GM21381 (cell line): ENCODE data around the gene MRPL50.

Source experiments
- ATAC-seq: cut with Tn5 transposase; IDR thresholded peaks from one replicate; pipeline ENCODE4 v1.9.1; 2021; ENCODE audit warnings: mild to moderate bottlenecking, moderate library complexity; ENCODE audit not compliant: unreplicated experiment

MRPL50 gene

DNA sequence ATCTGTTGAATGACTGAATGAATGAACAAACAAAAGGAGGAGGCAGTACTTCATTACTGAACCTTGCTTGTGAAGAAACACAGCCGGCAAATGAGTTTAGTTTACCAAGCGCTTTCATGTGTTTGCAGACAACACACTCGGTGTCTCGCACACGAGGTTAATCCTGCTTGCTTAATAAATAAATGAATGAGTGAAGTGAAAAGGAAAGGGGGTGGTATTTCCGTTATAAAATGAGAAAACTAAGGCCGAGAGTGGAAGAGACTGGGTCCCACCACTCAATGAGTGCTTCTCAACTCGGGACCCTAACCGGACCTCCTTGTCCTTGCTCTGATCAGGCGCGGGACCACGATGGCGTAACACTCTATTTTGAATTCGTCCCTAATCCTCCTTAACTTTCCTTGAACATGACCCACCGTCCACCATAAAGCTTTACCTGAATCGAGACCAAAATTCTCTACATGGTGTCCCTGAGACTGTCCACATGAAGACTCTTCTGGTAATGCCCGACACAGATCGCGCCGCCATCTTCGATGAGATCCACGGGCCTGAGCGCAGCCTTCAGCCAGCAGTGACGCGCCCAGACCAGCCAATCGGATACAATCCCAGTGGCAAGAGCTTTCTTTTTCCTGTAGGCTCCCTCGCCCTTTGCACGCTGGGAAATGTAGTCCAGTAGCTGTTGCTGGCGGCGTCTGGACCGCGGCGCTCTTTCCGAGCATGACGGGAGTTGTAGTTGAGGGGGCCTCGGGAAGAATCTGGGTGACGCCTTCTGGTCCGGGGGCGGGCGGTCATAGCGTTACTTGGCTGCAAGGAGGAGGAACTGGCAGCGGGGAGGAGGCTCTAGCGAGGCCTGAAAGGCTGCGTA, at the start of gene MRPL50, which contains the start of gene ZNF189:
TSS of gene MRPL50 (minus strand) at position 551 of the 862 bp plus-strand sequence. CDS start at position 525, 26 bp downstream.
TSS of gene ZNF189 (plus strand) at position 784 of the 862 bp plus-strand sequence. CDS start 306 bp downstream, outside the sequence.
- peak; percentile 98 for ATAC-seq

DNA sequence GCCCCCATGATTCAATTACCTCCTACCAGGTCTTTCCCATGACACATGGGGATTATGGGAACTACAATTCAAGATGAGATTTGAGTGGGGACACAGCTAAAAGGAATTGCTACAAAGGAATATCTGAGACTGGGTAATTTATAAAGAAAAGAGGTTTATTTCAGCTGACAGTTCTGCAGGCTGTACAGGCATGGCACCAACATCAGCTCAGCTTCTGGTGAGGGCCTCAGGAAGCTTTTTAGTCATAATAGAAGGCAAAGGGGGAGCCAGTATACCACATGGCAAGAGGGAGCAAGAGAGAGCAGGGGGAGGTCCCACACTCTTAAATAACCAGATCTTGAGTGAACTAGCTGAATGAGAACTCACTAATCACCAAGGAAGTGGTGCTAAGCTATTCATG, 48.3 kb upstream of the MRPL50 start:
- no peak for ATAC-seq

DNA sequence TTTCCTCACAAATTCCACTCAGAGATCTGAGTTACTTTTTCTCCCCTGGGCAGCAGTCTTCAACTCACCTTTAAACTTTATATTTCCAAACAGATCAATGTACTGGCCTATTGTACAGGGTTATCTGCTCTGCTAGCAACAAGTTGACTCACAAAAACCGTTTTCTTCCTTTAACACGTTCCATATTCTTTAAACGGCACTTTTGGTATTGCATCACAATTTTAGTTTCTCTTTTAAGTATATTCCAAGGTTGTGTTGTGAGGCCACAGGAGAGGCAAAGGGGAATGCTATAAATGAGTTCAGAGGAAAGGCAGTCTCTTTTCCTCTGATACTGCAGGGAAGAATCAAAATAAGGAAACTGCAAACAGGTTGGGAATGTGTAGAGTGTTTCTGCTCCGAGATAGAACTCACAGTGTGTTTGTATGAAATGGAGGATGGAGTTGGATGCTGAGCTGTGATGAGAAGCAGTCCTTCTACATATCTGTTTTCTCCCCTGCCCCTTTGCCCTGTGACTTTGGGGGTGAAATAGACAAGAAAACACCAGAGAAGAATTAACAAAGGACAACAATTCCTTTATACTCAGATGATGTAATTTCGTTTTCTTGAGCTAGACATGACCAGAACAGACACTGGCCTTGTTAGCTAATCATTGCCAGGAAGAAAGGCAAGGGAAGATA, 47.1 kb upstream of the MRPL50 start:
- no peak for ATAC-seq

DNA sequence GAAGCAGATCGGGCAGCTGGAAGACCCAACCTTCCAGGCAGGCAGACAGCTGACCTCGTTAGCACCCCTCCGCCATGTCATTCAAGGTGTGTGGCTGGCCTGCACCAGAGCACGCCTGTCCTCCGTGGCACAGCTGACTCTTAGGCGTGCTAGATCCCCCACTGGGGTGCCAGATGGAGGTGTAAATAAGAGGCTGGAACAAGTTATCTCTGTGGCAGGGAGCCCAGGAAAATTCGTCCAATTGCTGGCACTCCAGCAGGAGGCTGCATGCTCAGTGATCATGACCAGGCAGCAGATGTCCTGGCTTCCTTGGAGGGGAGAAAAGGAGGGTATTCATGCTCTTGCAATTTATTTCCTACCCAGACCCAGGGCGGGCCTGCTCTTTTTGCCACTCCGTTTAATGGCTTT, 45.0 kb upstream of the MRPL50 start:
- ATAC-seq, result no peak

DNA sequence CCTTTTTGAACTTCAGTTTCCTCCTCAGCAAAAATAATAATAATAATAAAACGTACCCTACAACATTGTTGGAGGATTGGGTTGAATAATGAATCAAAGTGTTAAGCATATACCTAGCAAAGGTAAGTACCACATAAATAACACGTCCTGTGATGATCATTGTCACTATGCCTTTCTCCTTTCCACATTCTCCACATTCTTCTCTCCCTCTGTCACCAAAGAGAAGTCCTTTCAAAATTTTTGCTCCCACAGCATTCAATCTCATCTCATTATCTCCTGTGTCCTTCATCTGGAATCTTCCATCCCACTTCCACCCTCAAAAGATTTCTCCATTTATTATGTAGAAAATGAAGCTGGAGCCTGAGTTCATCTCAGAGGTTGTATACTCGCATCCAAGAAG, 44.3 kb upstream of the MRPL50 start:
- ATAC-seq, result no peak

DNA sequence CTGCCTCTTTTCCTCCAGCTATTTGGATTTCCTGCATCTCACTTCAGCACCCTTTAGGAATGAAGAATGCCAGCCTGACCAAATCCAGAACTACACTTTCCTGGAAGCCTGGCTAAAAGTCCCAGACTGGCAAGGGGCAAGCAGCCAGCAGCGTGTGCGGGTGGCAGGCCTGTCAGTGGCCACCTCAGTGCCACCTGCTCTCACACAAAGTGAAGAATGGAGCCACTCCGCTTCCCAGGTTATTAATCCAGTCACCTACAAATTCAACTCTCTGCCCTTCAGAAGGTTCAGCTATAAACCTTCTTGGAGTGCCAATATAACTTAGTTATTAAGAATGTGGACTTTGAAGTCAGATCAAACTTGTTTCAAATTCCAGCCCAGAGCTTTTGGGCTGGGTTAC, 43.9 kb upstream of the MRPL50 start:
- no peak for ATAC-seq

DNA sequence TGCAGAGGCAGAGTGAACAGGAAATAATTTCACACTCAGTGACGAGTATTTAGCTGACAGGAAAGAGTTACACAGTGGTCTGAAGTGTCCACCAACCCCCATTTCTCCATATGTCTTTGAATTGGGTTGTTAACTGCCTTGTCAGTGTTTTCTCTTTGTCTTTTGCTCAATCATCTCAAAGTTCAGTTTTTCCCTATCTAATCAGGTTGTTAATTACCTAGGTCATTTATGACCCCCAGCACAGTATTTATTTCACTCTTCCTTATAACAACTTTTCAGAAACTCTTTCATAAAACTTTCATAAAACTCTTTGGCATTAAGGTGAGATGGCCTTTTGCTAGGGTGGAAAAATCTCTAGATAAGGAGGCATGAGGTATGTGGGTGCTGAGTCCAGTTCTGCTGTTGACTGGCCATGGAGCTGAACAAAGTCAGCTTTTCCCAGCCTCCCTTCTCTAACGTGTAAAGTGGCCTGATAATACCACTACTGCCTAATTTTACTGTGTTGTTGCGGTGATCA, 42.4 kb upstream of the MRPL50 start:
- ATAC-seq, result no peak

DNA sequence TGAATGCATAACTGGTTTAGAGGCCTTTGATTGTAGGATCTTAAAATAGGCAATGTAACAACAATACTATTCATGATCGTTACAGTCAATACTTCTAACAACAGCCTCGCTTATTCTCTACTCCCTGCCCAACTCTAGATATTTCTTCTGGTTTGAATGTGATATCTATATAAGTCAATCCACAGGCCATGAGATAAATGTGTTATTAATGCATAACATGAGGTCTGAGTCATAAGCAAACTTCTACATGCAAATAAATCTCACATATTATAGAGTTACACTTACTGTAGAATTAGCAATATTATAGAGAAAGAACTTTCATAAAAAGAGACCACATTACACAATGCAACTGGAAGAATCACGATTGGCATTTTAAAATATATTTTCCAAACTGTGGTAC, 40.1 kb upstream of the MRPL50 start:
- no peak for ATAC-seq

DNA sequence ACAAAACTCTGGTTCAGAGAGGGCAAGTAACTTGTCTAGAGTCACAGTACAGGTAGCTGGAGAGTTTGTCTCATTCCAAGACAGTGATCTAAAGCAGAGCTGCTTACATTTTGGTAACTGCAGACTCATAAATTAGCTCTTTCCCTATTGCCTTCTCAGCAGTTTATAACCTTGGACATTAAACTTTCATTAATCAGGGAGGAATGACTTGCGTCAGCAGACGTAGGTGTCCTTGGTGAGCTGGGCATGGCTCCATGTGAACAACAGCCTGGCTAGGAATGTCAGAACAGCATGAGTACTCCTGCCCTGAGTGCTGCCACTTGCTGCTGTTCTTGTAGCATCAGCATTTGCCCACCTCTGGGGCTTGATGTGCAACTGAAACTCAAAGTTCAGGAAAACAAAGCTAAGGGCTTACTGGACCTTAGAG, 39.4 kb upstream of the MRPL50 start:
- no peak for ATAC-seq

DNA sequence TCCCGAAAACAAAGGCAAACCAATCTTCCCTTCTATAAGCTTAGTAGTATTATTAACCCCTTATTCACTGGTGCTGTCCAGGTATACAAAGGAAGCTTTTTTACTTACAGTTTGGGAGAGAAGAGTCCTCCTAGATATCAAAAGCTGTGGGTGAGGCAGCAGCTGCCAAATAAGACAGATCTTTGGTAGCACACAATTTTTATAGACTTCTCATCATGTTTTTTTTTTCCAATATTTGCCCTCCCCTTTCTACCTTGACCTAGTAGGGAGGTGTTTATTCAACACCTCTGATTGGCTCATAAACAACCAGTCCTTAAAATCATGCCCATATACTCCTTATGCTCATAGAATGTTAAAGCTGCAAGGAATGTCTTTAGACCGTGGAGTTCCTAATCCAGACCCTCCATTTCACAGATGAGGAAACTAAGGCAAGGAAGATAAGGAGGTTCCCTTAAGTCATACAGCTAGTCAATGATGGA, 37.2 kb upstream of the MRPL50 start, which contains the start of gene ALDOB:
TSS of gene ALDOB (minus strand) at position 174 of the 479 bp plus-strand sequence. CDS start 4,887 bp downstream, outside the sequence.
- ATAC-seq, result no peak

DNA sequence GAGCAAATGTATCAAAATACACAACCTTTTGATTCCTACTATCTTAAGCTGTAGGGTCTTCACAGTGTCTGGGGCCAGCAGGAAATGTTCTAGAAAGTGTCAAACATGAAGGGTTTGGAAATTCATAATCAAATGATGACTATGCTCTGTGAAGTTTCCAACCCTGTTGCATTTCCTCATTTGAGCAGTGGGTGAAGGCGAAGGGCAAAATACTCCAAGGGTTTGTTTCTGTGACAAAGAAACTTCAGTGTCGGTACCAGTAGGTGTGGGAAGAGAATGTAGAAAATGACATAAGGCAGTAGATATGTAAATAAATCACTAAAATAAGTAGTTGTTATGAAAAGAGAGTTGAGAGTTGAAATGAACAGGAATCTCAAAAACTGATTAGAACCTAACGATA, 36.6 kb upstream of the MRPL50 start:
- no peak for ATAC-seq

DNA sequence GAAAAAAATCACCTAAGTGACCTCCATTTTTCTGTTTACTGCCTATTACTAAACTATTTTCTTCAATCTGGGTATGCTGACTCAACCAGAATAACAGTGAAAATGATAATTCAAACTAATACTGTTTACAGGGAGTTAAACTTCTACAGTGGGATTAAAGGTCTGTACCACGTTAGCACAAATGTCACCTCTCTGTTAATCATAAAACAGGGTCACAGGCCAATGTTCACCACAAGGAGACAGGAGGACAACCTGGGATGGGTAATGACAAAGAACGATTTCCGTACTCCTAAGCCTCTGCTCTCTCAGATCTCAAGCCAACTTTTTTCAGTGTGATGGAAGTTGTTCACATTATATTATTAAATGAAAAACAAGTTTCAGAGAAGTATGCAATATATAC, 34.8 kb upstream of the MRPL50 start:
- ATAC-seq, result no peak

DNA sequence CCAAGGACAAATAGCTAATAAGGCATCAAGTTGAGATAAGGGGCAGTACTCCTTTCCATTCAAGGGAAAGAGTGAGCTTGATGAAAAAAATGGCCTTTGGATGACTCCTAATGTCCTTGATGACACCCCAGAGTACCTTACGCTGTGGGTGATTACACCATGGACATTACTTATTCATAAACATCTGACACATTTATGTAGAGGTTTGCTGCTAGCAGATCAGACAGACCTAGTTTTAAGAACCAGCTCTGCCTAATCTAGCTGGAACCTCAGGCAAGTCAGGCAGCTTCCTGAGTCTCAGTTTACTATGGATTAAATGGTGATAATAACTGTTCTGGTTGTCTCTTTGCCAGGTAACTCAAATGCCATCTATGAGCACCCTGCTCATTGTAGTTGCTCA, 34.3 kb upstream of the MRPL50 start:
- ATAC-seq, result no peak

DNA sequence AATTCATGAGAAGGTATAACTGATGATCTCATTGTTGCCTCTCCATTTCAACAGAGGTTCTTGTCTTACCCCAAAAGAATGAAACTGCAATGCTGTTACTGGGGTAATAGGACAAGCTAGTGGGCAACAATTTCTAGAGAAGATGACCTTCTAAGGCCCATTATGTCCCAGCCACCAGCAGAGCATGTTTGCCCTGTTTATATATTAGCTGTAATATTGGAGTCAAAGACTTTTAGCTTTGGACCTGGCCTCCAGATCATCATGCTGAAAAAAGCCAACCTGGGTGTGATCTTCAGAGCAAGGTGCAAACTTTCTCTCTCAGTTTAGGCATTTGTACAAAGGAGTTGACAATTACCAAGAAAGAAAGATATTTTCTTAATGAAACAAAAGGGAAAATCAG, 33.8 kb upstream of the MRPL50 start:
- no peak for ATAC-seq

DNA sequence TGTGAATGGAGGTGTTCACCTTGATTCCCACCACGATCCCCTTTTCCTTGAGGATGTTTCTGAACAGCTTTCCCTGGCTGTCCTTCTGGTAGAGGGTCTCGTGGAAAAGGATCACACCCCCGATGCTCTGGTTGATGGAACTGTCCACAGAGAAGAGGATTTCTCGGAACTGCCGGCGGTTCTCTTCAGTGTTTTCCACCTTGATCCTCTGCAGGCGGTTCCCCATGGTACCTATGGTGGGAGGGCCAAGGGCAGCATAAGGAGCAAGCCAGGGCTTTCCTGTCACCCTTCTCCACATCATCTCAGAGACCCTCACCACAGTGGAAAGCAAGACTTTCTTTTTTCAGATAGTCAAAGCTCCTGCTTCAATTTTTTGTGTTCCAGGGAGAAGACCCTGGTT, 31.3 kb upstream of the MRPL50 start:
- no peak for ATAC-seq

DNA sequence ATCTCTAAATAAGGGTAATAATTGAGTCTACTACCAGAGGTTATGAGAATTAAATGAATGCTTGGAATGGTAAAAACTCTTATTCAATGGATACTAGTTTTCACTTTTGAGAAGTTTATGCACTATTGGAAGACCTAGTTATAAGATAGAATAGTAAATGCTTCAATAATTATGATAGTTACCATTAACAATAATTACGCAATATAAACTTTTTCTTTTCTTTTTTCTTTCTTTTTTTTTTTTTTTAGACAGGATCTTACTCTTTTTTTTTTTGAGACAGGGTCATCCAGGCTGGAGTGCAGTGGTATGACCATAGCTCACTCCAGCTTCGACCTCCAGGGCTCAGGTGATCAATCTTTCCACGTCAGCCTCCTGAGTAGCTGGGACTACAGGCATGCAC, 30.5 kb upstream of the MRPL50 start:
- no peak for ATAC-seq

DNA sequence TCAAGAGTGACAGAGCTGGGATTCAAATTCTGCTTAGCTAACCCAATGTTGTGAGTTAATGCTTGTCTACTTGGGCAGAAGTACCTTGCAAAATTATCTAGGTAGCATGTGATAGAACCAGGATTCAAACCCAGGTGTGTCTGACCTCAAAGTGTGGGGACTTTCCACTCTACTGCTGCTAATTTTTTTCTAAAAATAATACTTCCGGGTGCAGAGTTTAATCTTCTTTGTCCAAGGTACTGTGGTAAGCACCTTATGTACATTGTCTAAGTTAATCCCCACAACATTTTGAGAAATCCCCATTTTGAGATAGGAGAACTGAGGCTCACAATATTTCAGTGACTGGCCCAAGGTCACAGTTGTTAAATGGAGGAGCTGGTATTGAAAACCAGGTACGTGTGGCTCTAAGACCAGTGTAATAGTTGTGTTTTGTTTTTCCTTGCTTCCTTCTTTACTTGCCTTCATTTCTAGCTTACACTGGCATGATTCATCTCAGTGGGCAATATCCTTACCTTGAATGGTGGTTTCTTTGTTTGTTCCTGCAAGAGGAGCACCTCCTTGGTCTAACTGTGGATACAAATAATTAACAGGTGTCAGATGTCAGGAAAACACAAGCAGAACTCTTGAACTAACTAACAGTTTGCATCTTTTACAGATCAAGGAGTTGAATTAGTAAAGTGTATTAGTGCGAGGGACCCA, 29.7 kb upstream of the MRPL50 start:
- ATAC-seq, result no peak

DNA sequence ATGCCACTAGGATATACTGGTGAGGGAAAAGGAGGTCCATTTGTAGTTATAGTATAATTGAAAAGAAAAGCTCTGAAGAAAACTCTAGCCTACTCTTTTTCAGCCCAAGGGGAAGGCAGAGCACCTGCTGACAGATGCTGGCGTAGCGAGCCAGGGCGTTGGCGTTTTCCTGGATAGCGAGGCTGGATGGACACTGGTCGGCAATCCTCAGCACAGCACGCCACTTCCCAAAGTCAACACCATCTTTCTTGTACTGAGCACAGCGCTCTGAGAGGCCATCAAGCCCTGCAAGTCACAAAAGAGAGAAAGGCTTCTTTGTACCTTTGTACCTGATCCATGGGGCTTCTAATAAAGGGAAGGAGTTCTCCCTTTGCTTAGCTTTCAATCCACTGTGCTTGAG, 28.9 kb upstream of the MRPL50 start:
- ATAC-seq, result no peak

DNA sequence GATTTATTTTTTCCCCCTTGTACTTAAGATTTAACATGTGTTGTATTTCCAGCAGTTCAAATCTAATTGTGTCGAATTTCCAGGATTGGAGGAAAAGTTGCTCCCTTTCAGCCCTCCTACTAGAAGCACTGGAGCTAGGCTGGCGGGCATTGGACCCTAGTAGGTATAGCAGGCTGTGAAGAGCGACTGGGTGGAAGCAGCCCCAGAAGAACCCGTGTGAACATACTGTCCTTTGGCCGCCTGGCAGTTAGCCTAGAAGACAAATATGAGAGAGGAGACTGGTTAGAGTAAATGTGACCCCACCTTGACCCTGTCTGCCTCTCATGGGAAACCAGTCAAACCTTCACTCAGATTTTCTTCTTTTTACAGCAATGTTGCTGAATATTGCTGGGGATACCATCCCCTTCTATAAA, 23.2 kb upstream of the MRPL50 start:
- ATAC-seq, result no peak

DNA sequence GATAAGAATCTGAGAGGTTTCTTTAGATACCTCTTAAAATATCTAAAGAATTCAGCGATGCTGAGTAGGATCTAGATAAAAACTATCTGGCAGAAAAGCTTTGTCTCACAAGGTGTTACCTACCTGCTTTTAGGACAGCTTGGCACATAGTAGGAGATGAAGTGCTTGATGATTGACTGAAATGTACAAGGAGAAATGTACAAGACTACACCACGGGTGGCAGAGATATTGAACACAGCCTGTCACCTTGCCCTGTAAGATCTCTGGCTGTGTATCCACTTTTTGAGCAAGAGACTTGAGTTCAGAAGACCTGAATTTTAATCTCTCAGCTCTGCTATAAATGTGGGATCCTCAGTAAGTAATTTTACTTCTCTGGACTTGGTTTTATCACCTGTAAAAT, 21.4 kb upstream of the MRPL50 start:
- no peak for ATAC-seq
